Activated T-helper 2 cell treated with anti-CD3 and anti-CD28 coated beads, Interferon-gamma antibody, Interleukin-2, Interleukin-4, amounts not matched to agents 10 μg/mL and 5 μg/mL and 100 μg/mL, durations not matched to agents 14 hours and 24 hours and 36 hours (primary cell): Measurements from ENCODE around the gene ARMC12. TPM values are rescaled to one million over a fixed set of nuclear protein-coding genes. Genes with fewer than 3 reads are reported as not detected.

ENCODE experiments used
- DNase-seq: peaks from one replicate; pipeline ENCODE4 v3.0.0; 2021; ENCODE audit warnings: low spot score
- H3K27ac Mint-ChIP-seq: one replicate; pipeline ENCODE4 v1.8.0; 2021; ENCODE audit warnings: mixed read lengths
- H3K27me3 Mint-ChIP-seq: one replicate; pipeline ENCODE4 v1.8.0; 2021; ENCODE audit warnings: low read depth, mixed read lengths
- H3K36me3 Mint-ChIP-seq: one replicate; pipeline ENCODE4 v1.8.0; 2021; ENCODE audit warnings: low read depth, mixed read lengths
- H3K4me1 Mint-ChIP-seq: one replicate; pipeline ENCODE4 v1.8.0; 2021; ENCODE audit warnings: low read depth, mixed read lengths
- H3K4me3 Mint-ChIP-seq: one replicate; pipeline ENCODE4 v1.8.0; 2021; ENCODE audit warnings: low read depth, mild to moderate bottlenecking, moderate library complexity, mixed read lengths
- H3K9me3 Mint-ChIP-seq: one replicate; pipeline ENCODE4 v1.8.0; 2021; ENCODE audit warnings: mixed read lengths
- intact Hi-C: fragments of 100-400 bp; cut with micrococcal nuclease; formaldehyde crosslinking; loops from one replicate; pipeline ENCODE4 v1.15.1; 2023
- total RNA-seq: library from RNA; stranded (reverse); gene quantifications from 2 replicates; pipeline ENCODE4 v1.2.3, GENCODE V29; 2022

ARMC12 gene
- total RNA-seq, 1 donor from 2014 or later = 0.89 TPM

GRCh38 chr6:35794536-35795452 is 58.0 kb downstream of the ARMC12 start:
- Mint-ChIP-seq H3K4me1 (no peaks in the 10 kb centered on the region), H3K27me3 (peaks cover 5% of the 10 kb centered on the region), H3K9me3 (no peaks in the 10 kb centered on the region), H3K27ac (no peak overlapping the region), H3K4me3 (no peak overlapping the region), H3K36me3 (no peaks in the 10 kb centered on the region)
- no peak for DNase-seq
- intact Hi-C loops = no loop called here

- no peaks in the 10 kb centered on the region for H3K9me3 Mint-ChIP-seq
- H3K27me3 Mint-ChIP-seq = peaks cover 7% of the 10 kb centered on the region
- no peak overlapping the region for H3K27ac Mint-ChIP-seq
- DNase-seq = no peak
- intact Hi-C loops = no loop called here
- H3K4me3 Mint-ChIP-seq = no peak overlapping the region
- H3K4me1 Mint-ChIP-seq = no peaks in the 10 kb centered on the region
- H3K36me3 Mint-ChIP-seq = no peaks in the 10 kb centered on the region
Measured at GRCh38 chr6:35795453-35796071, 58.7 kb downstream of the ARMC12 start.

GRCh38 chr6:35796236-35796635 is 59.4 kb downstream of the ARMC12 start:
- Mint-ChIP-seq H3K9me3 (no peaks in the 10 kb centered on the region), H3K36me3 (no peaks in the 10 kb centered on the region), H3K27me3 (peaks cover 7% of the 10 kb centered on the region), H3K4me1 (no peaks in the 10 kb centered on the region), H3K27ac (no peak overlapping the region), H3K4me3 (no peak overlapping the region)
- intact Hi-C loops = no loop called here
- DNase-seq = no peak

GRCh38 chr6:35797837-35798526 is 61.1 kb downstream of the ARMC12 start:
- DNase-seq = no peak
- Mint-ChIP-seq H3K4me3 (no peak overlapping the region), H3K27ac (no peak overlapping the region), H3K27me3 (peaks cover 4% of the 10 kb centered on the region), H3K9me3 (no peaks in the 10 kb centered on the region), H3K36me3 (no peaks in the 10 kb centered on the region), H3K4me1 (no peaks in the 10 kb centered on the region)
- intact Hi-C loops = no loop called here

Other genes starting within 250 kb of the ARMC12 start
- 1.8 and 2.0 TPM in 2 replicates for gene TEAD3, start 240.0 kb upstream of the ARMC12 start, total RNA-seq
- not detected in 2 replicates for gene TULP1, start 224.1 kb upstream of the ARMC12 start, total RNA-seq
- 88.1 and 90.9 TPM in 2 replicates for gene FKBP5, start 48.1 kb upstream of the ARMC12 start, total RNA-seq
- not detected in 2 replicates for gene CLPSL2, start 39.6 kb downstream of the ARMC12 start, total RNA-seq
- not detected in 2 replicates for gene CLPSL1, start 44.0 kb downstream of the ARMC12 start, total RNA-seq
- not detected in 2 replicates for gene CLPS, start 60.3 kb downstream of the ARMC12 start, total RNA-seq
- gene LHFPL5, start 68.3 kb downstream of the ARMC12 start, total RNA-seq = not detected in 2 replicates
- 146 and 149 TPM in 2 replicates for gene SRPK1, start 184.1 kb downstream of the ARMC12 start, total RNA-seq